Keratinocyte (primary cell): Measurements from ENCODE around the gene NDUFS8. TPM values are rescaled to one million over a fixed set of nuclear protein-coding genes. Genes with fewer than 3 reads are reported as not detected.

ENCODE experiments used
- DNase-seq: peaks from one replicate; pipeline ENCODE4 v3.0.0-alpha.2; 2011; ENCODE audit warnings: low read depth, missing footprints, low spot score
- FAIRE-seq: peaks from 2 replicates; lab custom pipeline; 2011; peaks lifted over from hg19 to GRCh38; lab: Jason Lieb, UNC
- H2AFZ ChIP-seq: 2 replicates; pipeline ENCODE4 v1.6.0; 2012; ENCODE audit warnings: low read length, control low read depth, inconsistent platforms; ENCODE audit not compliant: control insufficient read depth
- H3K27ac ChIP-seq: 2 replicates; pipeline ENCODE4 v1.5.1; 2011; ENCODE audit warnings: low read length; ENCODE audit not compliant: control insufficient read depth, insufficient read depth
- H3K27me3 ChIP-seq: 3 replicates; pipeline ENCODE4 v1.6.0; 2011; ENCODE audit warnings: low read length; ENCODE audit not compliant: control insufficient read depth, insufficient read depth; ENCODE audit errors: extremely low read depth
- H3K36me3 ChIP-seq, 2 experiments: 2 replicates in 1 of 2; 3 replicates in 1 of 2; pipeline ENCODE4 v1.5.1; 2011; ENCODE audit warnings: low read length in 2 of 2, mild to moderate bottlenecking in 1 of 2; ENCODE audit not compliant: control insufficient read depth in 2 of 2, insufficient read depth in 2 of 2; ENCODE audit errors: extremely low read depth in 1 of 2
- H3K4me1 ChIP-seq: 3 replicates; pipeline ENCODE4 v1.5.1; 2011; ENCODE audit warnings: low read length; ENCODE audit not compliant: control insufficient read depth, insufficient read depth; ENCODE audit errors: extremely low read depth
- H3K4me2 ChIP-seq: 3 replicates; pipeline ENCODE4 v1.6.0; 2011; ENCODE audit warnings: low read depth, low read length; ENCODE audit not compliant: control insufficient read depth, insufficient read depth; ENCODE audit errors: extremely low read depth
- H3K4me3 ChIP-seq, 3 experiments: fragments of 200-600 bp in 1 of 3; sonication (generic) in 1 of 3; 2 replicates in 2 of 3; 3 replicates in 1 of 3; pipeline ENCODE4 v1.5.1; 2011 to 2016; ENCODE audit warnings: low read length in 3 of 3, mild to moderate bottlenecking in 3 of 3, control low read depth in 2 of 3, inconsistent platforms in 1 of 3, low read depth in 1 of 3, mixed read lengths in 1 of 3, mixed run types in 1 of 3, moderate library complexity in 1 of 3; ENCODE audit not compliant: control insufficient read depth in 2 of 3, insufficient read depth in 2 of 3; ENCODE audit errors: extremely low read depth in 1 of 3
- H3K79me2 ChIP-seq: 2 replicates; pipeline ENCODE4 v1.6.0; 2012; ENCODE audit warnings: low read length; ENCODE audit not compliant: control insufficient read depth, insufficient read depth
- H3K9ac ChIP-seq: 3 replicates; pipeline ENCODE4 v1.6.0; 2011; ENCODE audit warnings: low read length; ENCODE audit not compliant: control insufficient read depth, insufficient read depth; ENCODE audit errors: extremely low read depth
- H3K9me1 ChIP-seq: 3 replicates; pipeline ENCODE4 v1.6.0; 2011; ENCODE audit warnings: low read length; ENCODE audit not compliant: control insufficient read depth, insufficient read depth; ENCODE audit errors: extremely low read depth
- H3K9me3 ChIP-seq: 2 replicates; pipeline ENCODE4 v1.5.1; 2012; ENCODE audit warnings: low read depth, low read length; ENCODE audit not compliant: control insufficient read depth
- H4K20me1 ChIP-seq: 3 replicates; pipeline ENCODE4 v1.6.0; 2011; ENCODE audit warnings: low read length; ENCODE audit not compliant: control insufficient read depth, insufficient read depth; ENCODE audit errors: extremely low read depth
- EZH2 ChIP-seq: IDR thresholded peaks from one replicate; pipeline ENCODE4 v1.6.1; 2012; ENCODE audit warnings: inconsistent platforms, mild to moderate bottlenecking, low read length, moderate library complexity
- dilution Hi-C: fragments of 300-500 bp; cut with MboI; formaldehyde crosslinking; loops from one replicate; pipeline ENCODE4 v1.7.0; 2020; ENCODE audit warnings: low sequenced_read_pairs; ENCODE audit not compliant: extremely low pct_ligation_motif_present
- polyA plus RNA-seq, 5 experiments: library from polyadenylated mRNA; depleted of rRNA in 3 of 5; stranded (reverse) in 3 of 5; stranded (forward) in 1 of 5; unstranded in 1 of 5; fragments of >200 nt; gene quantifications; 1 replicate in 1 of 5; 2 replicates in 3 of 5; 3 replicates in 1 of 5; pipeline versions ENCODE4 v1.2.1 to v1.2.3, GENCODE V29; 2011 to 2012; ENCODE audit warnings: missing spikeins in 2 of 5, low read depth in 1 of 5, low replicate concordance in 1 of 5
- TF ChIP-seq, protein P1 (sequence below), 3 experiments: IDR thresholded peaks in 1 of 3; conservative IDR thresholded peaks in 1 of 3; optimal IDR thresholded peaks in 1 of 3; 2 replicates in 2 of 3; 3 replicates in 1 of 3; pipeline versions ENCODE3 to v1.5.1; 2011; ENCODE audit warnings: low read length in 3 of 3, mild to moderate bottlenecking in 3 of 3, moderate library complexity in 2 of 3, control low read depth in 1 of 3, inconsistent platforms in 1 of 3; ENCODE audit not compliant: insufficient read depth in 2 of 3; ENCODE audit errors: extremely low read depth in 1 of 3

The NDUFS8 gene
- polyA plus RNA-seq, 1 donor (not counting 4 experiments of a cell fraction or from before 2014, with no cell fraction given), result 51.7 TPM

DNA sequence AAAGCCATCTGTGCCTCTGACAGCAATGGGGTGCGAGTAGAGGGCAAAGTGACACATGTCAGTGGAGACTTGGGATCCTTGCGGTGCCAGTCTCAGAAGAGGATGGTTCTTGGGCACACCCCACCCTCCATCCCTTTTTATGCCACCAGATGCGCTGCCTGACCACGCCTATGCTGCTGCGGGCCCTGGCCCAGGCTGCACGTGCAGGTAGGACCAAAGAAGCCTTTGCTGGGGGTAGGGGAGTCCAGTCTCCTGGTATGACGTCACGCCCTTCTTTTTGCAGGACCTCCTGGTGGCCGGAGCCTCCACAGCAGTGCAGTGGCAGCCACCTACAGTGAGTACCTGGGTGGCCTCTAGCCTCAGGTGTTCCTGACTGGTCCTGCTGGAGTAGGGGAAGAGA lies 1.5 kb downstream of the NDUFS8 start:
- DNase-seq, result no peak
- Histone ChIP-seq H3K4me1 (peaks cover 24% of the 10 kb centered on the region), H4K20me1 (no peaks in the 10 kb centered on the region), H3K9me3 (no peaks in the 10 kb centered on the region), H3K79me2 (peaks cover 24% of the 10 kb centered on the region), H3K27ac (no peak overlapping the region), H3K27me3 (no peaks in the 10 kb centered on the region), H2AFZ (no peak overlapping the region), H3K9ac (no peak overlapping the region), H3K4me3 (no peak overlapping the region), H3K36me3 (peaks cover 10 to 21% of the 10 kb centered on the region in 2 experiments), H3K4me2 (peak overlapping the region; percentile 92), H3K9me1 (no peaks in the 10 kb centered on the region)
- TF ChIP-seq, protein P1, sequence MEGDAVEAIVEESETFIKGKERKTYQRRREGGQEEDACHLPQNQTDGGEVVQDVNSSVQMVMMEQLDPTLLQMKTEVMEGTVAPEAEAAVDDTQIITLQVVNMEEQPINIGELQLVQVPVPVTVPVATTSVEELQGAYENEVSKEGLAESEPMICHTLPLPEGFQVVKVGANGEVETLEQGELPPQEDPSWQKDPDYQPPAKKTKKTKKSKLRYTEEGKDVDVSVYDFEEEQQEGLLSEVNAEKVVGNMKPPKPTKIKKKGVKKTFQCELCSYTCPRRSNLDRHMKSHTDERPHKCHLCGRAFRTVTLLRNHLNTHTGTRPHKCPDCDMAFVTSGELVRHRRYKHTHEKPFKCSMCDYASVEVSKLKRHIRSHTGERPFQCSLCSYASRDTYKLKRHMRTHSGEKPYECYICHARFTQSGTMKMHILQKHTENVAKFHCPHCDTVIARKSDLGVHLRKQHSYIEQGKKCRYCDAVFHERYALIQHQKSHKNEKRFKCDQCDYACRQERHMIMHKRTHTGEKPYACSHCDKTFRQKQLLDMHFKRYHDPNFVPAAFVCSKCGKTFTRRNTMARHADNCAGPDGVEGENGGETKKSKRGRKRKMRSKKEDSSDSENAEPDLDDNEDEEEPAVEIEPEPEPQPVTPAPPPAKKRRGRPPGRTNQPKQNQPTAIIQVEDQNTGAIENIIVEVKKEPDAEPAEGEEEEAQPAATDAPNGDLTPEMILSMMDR (optimal IDR thresholded peaks at IDR 0.05 in 1 of 3, IDR thresholded peaks at IDR 0.05 in 1 of 3, conservative IDR thresholded peaks at IDR 0.05 in 1 of 3; ENCODE audit: extremely low read depth in 1 of 3, insufficient read depth in 2 of 3, low read length in 3 of 3), result no peak
- FAIRE-seq, result no peak
- dilution Hi-C loops, result no loop called here

DNA sequence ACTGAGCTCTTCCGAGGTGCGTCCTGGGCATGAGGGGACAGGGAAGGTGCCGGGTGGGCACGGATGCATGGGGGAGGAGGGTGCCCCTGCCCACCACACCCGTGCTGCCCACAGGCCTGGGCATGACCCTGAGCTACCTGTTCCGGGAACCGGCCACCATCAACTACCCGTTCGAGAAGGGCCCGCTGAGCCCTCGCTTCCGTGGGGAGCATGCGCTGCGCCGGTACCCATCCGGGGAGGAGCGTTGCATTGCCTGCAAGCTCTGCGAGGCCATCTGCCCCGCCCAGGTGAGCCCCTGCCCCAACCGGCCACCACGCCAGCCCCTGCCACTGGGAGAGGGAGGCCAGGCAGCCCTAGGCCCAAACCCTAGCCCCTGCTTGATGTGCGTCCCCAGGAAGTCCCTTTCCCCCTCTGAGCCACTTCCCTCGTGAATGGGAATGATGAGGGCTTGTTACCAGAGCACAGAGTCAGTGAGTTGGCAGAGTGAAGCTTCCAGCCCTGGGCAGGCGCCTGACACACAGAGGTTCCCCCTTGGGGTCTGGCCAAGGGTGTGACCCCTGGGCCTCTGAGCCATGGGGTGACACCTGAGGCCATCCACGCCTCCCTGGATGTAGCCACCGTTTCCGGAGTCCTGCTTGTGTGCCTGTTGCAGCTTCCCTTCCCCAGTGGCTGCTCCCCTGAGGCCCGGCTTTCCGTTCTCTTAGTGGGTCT lies 2.7 kb downstream of the NDUFS8 start:
- dilution Hi-C loops, result no loop called here
- H3K9ac ChIP-seq, result no peak overlapping the region

More for the DNA sequence above, 2.7 kb downstream of the NDUFS8 start:
- Histone ChIP-seq H4K20me1 (no peaks in the 10 kb centered on the region), H3K4me2 (no peak overlapping the region), H3K27me3 (no peaks in the 10 kb centered on the region), H3K4me3 (no peak overlapping the region), H3K79me2 (peaks cover 24% of the 10 kb centered on the region), H3K36me3 (peaks cover 10 to 21% of the 10 kb centered on the region in 2 experiments), H2AFZ (no peak overlapping the region), H3K27ac (no peak overlapping the region), H3K4me1 (peaks cover 20% of the 10 kb centered on the region), H3K9me1 (no peaks in the 10 kb centered on the region), H3K9me3 (no peaks in the 10 kb centered on the region)
- DNase-seq (no peak), FAIRE-seq (no peak)
- TF ChIP-seq EZH2, result no peak
- TF ChIP-seq, protein P1 (optimal IDR thresholded peaks at IDR 0.05 in 1 of 3, IDR thresholded peaks at IDR 0.05 in 1 of 3, conservative IDR thresholded peaks at IDR 0.05 in 1 of 3; ENCODE audit: extremely low read depth in 1 of 3, insufficient read depth in 2 of 3, low read length in 3 of 3), result no peak
